OCI-LY7 (cell line): ENCODE measurements around the gene CD300H. TPM values are rescaled to one million over a fixed set of nuclear protein-coding genes. Genes with fewer than 3 reads are reported as not detected.

ENCODE experiments used
- BruUV-seq: library from RNA; stranded (reverse); fragments of 400-500 nt; replicated peaks from 2 replicates; lab custom pipeline; 2021; lab: Mats Ljungman, UMichigan
- CTCF ChIA-PET: fragments of 300-600 bp; sonication (Branson Sonifier 250); formaldehyde crosslinking; loops from one replicate; lab custom pipeline; 2022; ENCODE audit warnings: antibody characterized with exemption; ENCODE audit not compliant: unreplicated experiment; lab: Charles Lee
- POLR2A ChIA-PET: fragments of 300-600 bp; sonication (Branson Sonifier 250); formaldehyde crosslinking; loops from one replicate; lab custom pipeline; 2022; ENCODE audit warnings: antibody characterized with exemption; lab: Charles Lee
- DNase-seq: peaks from one replicate; pipeline ENCODE4 v3.0.0-alpha.2; 2015; ENCODE audit warnings: low spot score
- H2AFZ ChIP-seq: fragments of 200-600 bp; sonication (generic), shearing (Covaris generic); 2 replicates; pipeline ENCODE4 v1.6.1; 2014; ENCODE audit warnings: mild to moderate bottlenecking, antibody characterized with exemption, low read length, moderate library complexity
- H3K27ac ChIP-seq: fragments of 200-600 bp; sonication (generic); 2 replicates; pipeline ENCODE4 v1.5.1; 2014; ENCODE audit warnings: mixed run types, low read depth, mild to moderate bottlenecking, moderate library complexity, low read length, inconsistent platforms; ENCODE audit not compliant: poor library complexity, severe bottlenecking
- H3K36me3 ChIP-seq: fragments of 200-600 bp; sonication (generic); 2 replicates; pipeline ENCODE4 v1.6.1; 2014; ENCODE audit warnings: mild to moderate bottlenecking, antibody characterized with exemption, low read length, moderate library complexity, mixed read lengths; ENCODE audit not compliant: insufficient read depth
- H3K4me1 ChIP-seq: fragments of 200-600 bp; sonication (generic); 2 replicates; pipeline ENCODE4 v1.5.1; 2014; ENCODE audit warnings: mild to moderate bottlenecking, low read length; ENCODE audit not compliant: insufficient read depth, poor library complexity, severe bottlenecking
- H3K4me2 ChIP-seq: fragments of 200-600 bp; sonication (generic); 2 replicates; pipeline ENCODE4 v1.6.1; 2014; ENCODE audit warnings: mild to moderate bottlenecking, low read length
- H3K4me3 ChIP-seq: fragments of 200-600 bp; sonication (generic); 2 replicates; pipeline ENCODE4 v1.5.1; 2014; ENCODE audit warnings: mild to moderate bottlenecking, low read depth, low read length; ENCODE audit not compliant: poor library complexity, severe bottlenecking
- H3K79me2 ChIP-seq: fragments of 200-600 bp; sonication (generic); 2 replicates; pipeline ENCODE4 v1.6.1; 2016; ENCODE audit warnings: low read depth, mild to moderate bottlenecking, low read length, moderate library complexity, mixed read lengths; ENCODE audit not compliant: insufficient read depth
- H3K9me2 ChIP-seq: fragments of 200-600 bp; sonication (generic); 2 replicates; pipeline ENCODE4 v1.6.1; 2016; ENCODE audit warnings: mild to moderate bottlenecking, low read length, mixed read lengths; ENCODE audit not compliant: insufficient read depth
- H3K9me3 ChIP-seq: fragments of 200-600 bp; sonication (generic); 2 replicates; pipeline ENCODE4 v1.6.1; 2014; ENCODE audit warnings: mild to moderate bottlenecking, mixed run types, low read length, mixed read lengths
- H4K20me1 ChIP-seq: fragments of 200-600 bp; sonication (generic); 2 replicates; pipeline ENCODE4 v1.6.1; 2014; ENCODE audit warnings: mild to moderate bottlenecking, antibody characterized with exemption, low read length, moderate library complexity, mixed read lengths; ENCODE audit not compliant: insufficient read depth
- CTCF ChIP-seq: fragments of 200-600 bp; sonication (generic); conservative IDR thresholded peaks from 2 replicates; pipeline ENCODE4 v1.5.1; 2014; ENCODE audit warnings: mild to moderate bottlenecking, antibody characterized with exemption, low read length, moderate library complexity, mixed read lengths
- EZH2phosphoT487 ChIP-seq: fragments of 200-600 bp; sonication (generic); IDR thresholded peaks from 2 replicates; pipeline ENCODE4 v1.6.1; 2018; ENCODE audit warnings: low read depth, borderline replicate concordance, mild to moderate bottlenecking, mixed run types, antibody characterized with exemption, low read length, moderate library complexity, mixed read lengths
- intact Hi-C: fragments of 100-400 bp; cut with micrococcal nuclease; formaldehyde crosslinking; loops from one replicate; pipeline ENCODE4 v1.10.0; 2022; ENCODE audit not compliant: unreplicated experiment
- total RNA-seq, 2 experiments: library from RNA; depleted of rRNA in 1 of 2; stranded (reverse); fragments of >200 nt in 1 of 2; shearing (Covaris generic) in 1 of 2; gene quantifications; 2 replicates each; pipeline ENCODE4 v1.2.3, GENCODE V29; 2014 to 2022

Gene CD300H
- total RNA-seq, 2 experiments from 2014 or later, result not detected

DNA sequence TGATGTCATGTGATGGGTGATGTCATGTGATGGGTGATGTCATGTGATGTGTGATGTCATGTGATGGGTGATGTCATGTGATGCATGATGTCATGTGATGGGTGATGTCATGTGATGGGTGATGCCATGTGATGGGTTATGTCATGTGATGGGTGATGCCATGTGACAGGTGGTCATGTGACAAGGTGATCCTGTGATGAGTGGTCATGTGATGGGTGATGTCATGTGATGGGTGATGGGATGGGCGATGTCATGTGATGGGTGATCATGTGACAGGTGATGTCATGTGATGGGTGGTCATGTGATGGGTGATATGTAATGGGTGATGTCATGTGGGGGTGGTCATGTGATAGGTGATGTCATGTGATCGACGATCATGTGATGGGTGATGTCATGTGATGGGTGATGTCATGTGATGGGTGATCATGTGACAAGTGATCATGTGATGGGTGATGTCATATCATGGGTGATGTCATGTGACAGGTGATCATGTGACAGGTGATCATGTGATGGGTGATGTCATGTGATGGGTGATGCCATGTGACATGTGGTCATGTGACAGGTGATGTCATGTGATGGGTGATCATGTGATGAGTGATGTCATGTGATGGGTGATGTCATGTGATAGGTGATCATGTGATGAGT lies 53.2 kb downstream of the CD300H start:
- peak overlapping the region; percentile 12 for H3K27ac ChIP-seq
- H3K4me1 ChIP-seq, result no peaks in the 10 kb centered on the region
- no peaks in the 10 kb centered on the region for H4K20me1 ChIP-seq
- H3K4me2 ChIP-seq, result no peak overlapping the region
- no peak for TF ChIP-seq CTCF
- TF ChIP-seq EZH2phosphoT487, result no peak
- no peak overlapping the region for H3K4me3 ChIP-seq
- H2AFZ ChIP-seq, result no peak overlapping the region
- POLR2A ChIA-PET, result no interaction called here
- intact Hi-C loops, result no loop called here
- no peaks in the 10 kb centered on the region for H3K79me2 ChIP-seq
- no TSS peak for BruUV-seq
- peaks cover 28% of the 10 kb centered on the region for H3K9me3 ChIP-seq
- H3K9me2 ChIP-seq, result no peaks in the 10 kb centered on the region
- DNase-seq, result peak; percentile 87
- CTCF ChIA-PET, result interaction anchor here (0.6 kb wide), 1 partner anchor 161 kb away, joined by 5 read pairs; no protein-coding TSS in a partner anchor
- no peaks in the 10 kb centered on the region for H3K36me3 ChIP-seq

DNA sequence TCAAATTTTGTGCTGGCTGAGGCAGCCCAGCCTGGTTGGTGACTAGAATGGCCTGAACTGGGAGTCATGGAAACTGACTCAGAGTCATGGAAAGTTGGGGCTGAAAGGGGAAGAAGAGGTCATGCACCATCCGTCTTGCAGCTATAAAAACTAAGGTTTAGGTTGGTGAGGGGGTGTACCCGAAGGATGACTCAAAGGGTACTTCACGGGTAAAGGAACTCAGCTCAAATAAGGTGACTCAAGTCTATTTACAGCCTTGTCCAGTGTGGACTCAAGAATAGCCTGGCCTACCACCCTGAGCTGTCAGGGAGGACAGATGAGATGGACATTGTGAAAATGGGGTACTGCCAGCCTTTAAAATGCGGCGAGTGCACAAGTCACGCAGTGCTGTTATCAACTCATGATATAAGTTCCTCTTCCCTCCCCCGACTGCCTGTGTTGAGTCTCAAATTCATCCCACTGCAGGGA lies 54.7 kb downstream of the CD300H start:
- ChIA-PET CTCF (no interaction called here), POLR2A (interaction anchor here (1.0 kb wide), 1 partner anchor 13 kb away, joined by 3 read pairs; no protein-coding TSS in a partner anchor)
- BruUV-seq, result no TSS peak
- Histone ChIP-seq H2AFZ (no peak overlapping the region), H3K9me2 (no peaks in the 10 kb centered on the region), H3K27ac (no peak overlapping the region), H4K20me1 (no peaks in the 10 kb centered on the region), H3K4me1 (no peaks in the 10 kb centered on the region), H3K4me3 (no peak overlapping the region), H3K36me3 (no peaks in the 10 kb centered on the region), H3K79me2 (no peaks in the 10 kb centered on the region), H3K9me3 (peaks cover 20% of the 10 kb centered on the region), H3K4me2 (no peak overlapping the region)
- TF ChIP-seq EZH2phosphoT487 (no peak), CTCF (no peak)
- DNase-seq, result no peak
- intact Hi-C loops, result no loop called here

DNA sequence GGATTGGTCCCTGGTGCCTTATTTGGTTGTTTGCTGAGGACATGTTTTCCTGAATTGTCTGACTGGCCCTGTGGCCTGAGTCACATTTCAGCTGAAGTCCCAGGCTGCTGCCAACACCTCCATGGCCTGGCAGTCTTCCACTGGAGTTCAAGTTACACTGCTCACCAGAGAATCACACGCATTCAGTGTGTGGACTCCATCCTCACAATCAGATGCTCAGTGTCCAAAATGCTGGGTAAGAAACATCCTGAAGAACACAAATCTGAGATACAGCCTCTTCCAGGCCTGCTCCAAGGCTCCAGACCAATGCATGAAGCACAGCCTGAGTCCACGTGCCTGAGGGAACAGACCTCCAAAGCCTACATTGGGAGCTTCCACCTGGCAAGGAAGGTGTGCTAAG lies 55.3 kb downstream of the CD300H start:
- intact Hi-C loops, result no loop called here
- BruUV-seq, result no TSS peak
- Histone ChIP-seq H4K20me1 (no peaks in the 10 kb centered on the region), H3K9me2 (no peaks in the 10 kb centered on the region), H3K4me2 (no peak overlapping the region), H3K36me3 (no peaks in the 10 kb centered on the region), H3K4me1 (no peaks in the 10 kb centered on the region), H3K79me2 (no peaks in the 10 kb centered on the region), H3K9me3 (peaks cover 20% of the 10 kb centered on the region), H3K27ac (no peak overlapping the region), H2AFZ (no peak overlapping the region), H3K4me3 (no peak overlapping the region)
- POLR2A ChIA-PET, result interaction anchor here (1.0 kb wide), 1 partner anchor 13 kb away, joined by 3 read pairs; no protein-coding TSS in a partner anchor
- CTCF ChIA-PET, result no interaction called here
- TF ChIP-seq EZH2phosphoT487 (no peak), CTCF (no peak)
- no peak for DNase-seq
